Esophagus muscularis mucosa (tissue), 4 donors: ENCODE results near the gene CTDSPL. TPM values are rescaled to one million over a fixed set of nuclear protein-coding genes. Genes with fewer than 3 reads are reported as not detected.

Experiments
- DNase-seq: peaks from one replicate; pipeline ENCODE4 v3.0.0-alpha.2; 2017; ENCODE audit errors: extremely low spot score
- H3K27ac ChIP-seq, 4 donors: fragments of 200-600 bp; sonication (generic); replicated peaks in 1 of 4; 1 replicate in 3 of 4; 2 replicates in 1 of 4; pipeline ENCODE4 v1.5.1; 2016 to 2019; ENCODE audit warnings: mild to moderate bottlenecking in 1 of 4
- H3K27me3 ChIP-seq, 4 donors: fragments of 200-600 bp; sonication (generic); one replicate each; pipeline versions ENCODE4 v1.5.1 to v1.6.0; 2016 to 2019
- H3K36me3 ChIP-seq, 4 donors: fragments of 200-600 bp; sonication (generic); one replicate each; pipeline ENCODE4 v1.5.1; 2016 to 2019
- H3K4me1 ChIP-seq, 4 donors: fragments of 200-600 bp; sonication (generic); one replicate each; pipeline ENCODE4 v1.5.1; 2016 to 2019
- H3K4me3 ChIP-seq, 4 donors: fragments of 200-600 bp; sonication (generic); 1 replicate in 2 of 4; 2 replicates in 2 of 4; pipeline ENCODE4 v1.5.1; 2016 to 2019; ENCODE audit warnings: mild to moderate bottlenecking in 4 of 4, moderate library complexity in 1 of 4
- H3K9me3 ChIP-seq, 4 donors: fragments of 200-600 bp; sonication (generic); 1 replicate in 3 of 4; 2 replicates in 1 of 4; pipeline ENCODE4 v1.5.1; 2016 to 2019
- CTCF ChIP-seq, 3 experiments: fragments of 200-600 bp in 2 of 3; fragments of 450-650 bp in 1 of 3; sonication (generic) in 2 of 3; IDR thresholded peaks; one replicate each; pipeline ENCODE4 v1.5.1; 2017 to 2019; ENCODE audit warnings: antibody characterized with exemption in 3 of 3, mild to moderate bottlenecking in 2 of 3, moderate library complexity in 1 of 3
- EP300 ChIP-seq: sonication (generic); formaldehyde crosslinking; IDR thresholded peaks from one replicate; pipeline ENCODE4 v1.6.1; 2017; ENCODE audit warnings: antibody characterized with exemption
- POLR2A ChIP-seq: fragments of 450-650 bp; IDR thresholded peaks from one replicate; pipeline ENCODE4 v1.6.1; 2017; ENCODE audit warnings: antibody characterized with exemption, moderate library complexity, mild to moderate bottlenecking, low read depth
- POLR2AphosphoS5 ChIP-seq, 2 donors: sonication (generic); formaldehyde crosslinking; IDR thresholded peaks; one replicate each; pipeline ENCODE4 v1.6.1; 2017; ENCODE audit warnings: antibody characterized with exemption in 2 of 2
- WGBS: methylation state at CpG from one replicate; pipeline ENCODE4 v1.1.5; 2018; 5-methylcytosine and 5-hydroxymethylcytosine counted together
- intact Hi-C: fragments of 100-400 bp; cut with DNase I; formaldehyde crosslinking; loops from one replicate; pipeline ENCODE4 v1.15.1; 2023
- total RNA-seq, 4 donors: library from RNA; depleted of rRNA; stranded (reverse); fragments of >200 nt; gene quantifications; one replicate each; pipeline versions ENCODE4 v1.1.0 to v1.2.1, GENCODE V29; 2016

Gene CTDSPL
- total RNA-seq, 4 donors from 2014 or later: 39.9 to 60.6 (median 54.6) TPM

- Histone ChIP-seq H3K36me3 (peaks cover 0 to 60% (median 34%) of the 10 kb centered on the region in 4 donors), H3K4me3 (no peak overlapping the region), H3K27me3 (no peaks in the 10 kb centered on the region), H3K27ac (no peak overlapping the region), H3K9me3 (no peaks in the 10 kb centered on the region), H3K4me1 (no peaks in the 10 kb centered on the region)
- DNase-seq: no peak
- WGBS: 67% methylated on average over 1 of the region's 1 CpG
- intact Hi-C loops: no loop called here
- TF ChIP-seq POLR2AphosphoS5 (IDR thresholded peaks at IDR 0.05): no peak
- no peak for TF ChIP-seq EP300
- TF ChIP-seq CTCF (IDR thresholded peaks at IDR 0.05): no peak
Measured at GRCh38 chr3:37982331-37982730, 120.7 kb downstream of the CTDSPL start.

GRCh38 chr3:37984051-37984450 is 122.4 kb downstream of the CTDSPL start:
- TF ChIP-seq EP300 (no peak), POLR2AphosphoS5 (IDR thresholded peaks at IDR 0.05) (no peak)
- no peak overlapping the region for H3K27ac ChIP-seq
- intact Hi-C loops: no loop called here
- no peaks in the 10 kb centered on the region for H3K27me3 ChIP-seq
- H3K9me3 ChIP-seq: no peaks in the 10 kb centered on the region
- 69% methylated on average over 7 of the region's 7 CpGs for WGBS
- H3K4me1 ChIP-seq: no peaks in the 10 kb centered on the region
- DNase-seq: no peak
- H3K4me3 ChIP-seq: no peak overlapping the region
- peaks cover 0 to 48% (median 34%) of the 10 kb centered on the region in 4 donors for H3K36me3 ChIP-seq

- Histone ChIP-seq H3K27ac (no peak overlapping the region), H3K4me3 (no peak overlapping the region), H3K4me1 (no peaks in the 10 kb centered on the region), H3K27me3 (no peaks in the 10 kb centered on the region), H3K9me3 (no peaks in the 10 kb centered on the region), H3K36me3 (peaks cover 0 to 48% (median 34%) of the 10 kb centered on the region in 4 donors)
- intact Hi-C loops: no loop called here
- 87% methylated on average over 4 of the region's 7 CpGs for WGBS
- no peak for TF ChIP-seq EP300
- TF ChIP-seq POLR2AphosphoS5 (IDR thresholded peaks at IDR 0.05): no peak
- no peak for TF ChIP-seq CTCF (IDR thresholded peaks at IDR 0.05)
- no peak for TF ChIP-seq POLR2A
- no peak for DNase-seq
Measured at GRCh38 chr3:37984596-37984995, 122.9 kb downstream of the CTDSPL start.

GRCh38 chr3:37985637-37986320 is 124.1 kb downstream of the CTDSPL start:
- TF ChIP-seq EP300 (no peak), CTCF (IDR thresholded peaks at IDR 0.05) (no peak), POLR2A (no peak), POLR2AphosphoS5 (IDR thresholded peaks at IDR 0.05) (no peak)
- Histone ChIP-seq H3K9me3 (no peaks in the 10 kb centered on the region), H3K4me1 (no peaks in the 10 kb centered on the region), H3K27ac (no peak overlapping the region), H3K27me3 (no peaks in the 10 kb centered on the region), H3K4me3 (no peak overlapping the region), H3K36me3 (peaks cover 0 to 39% (median 27%) of the 10 kb centered on the region in 4 donors)
- DNase-seq: no peak
- intact Hi-C loops: no loop called here
- WGBS: 76% methylated on average over 8 of the region's 8 CpGs

GRCh38 chr3:37986479-37987314 is 125.0 kb downstream of the CTDSPL start:
- peaks cover 0 to 30% (median 20%) of the 10 kb centered on the region in 4 donors for H3K36me3 ChIP-seq
- H3K27me3 ChIP-seq: no peaks in the 10 kb centered on the region
- H3K4me3 ChIP-seq: no peak overlapping the region
- H3K27ac ChIP-seq: no peak overlapping the region
- H3K9me3 ChIP-seq: no peaks in the 10 kb centered on the region
- 96% methylated on average over 9 of the region's 12 CpGs for WGBS
- no peak for TF ChIP-seq EP300
- no peak for TF ChIP-seq CTCF (IDR thresholded peaks at IDR 0.05)
- TF ChIP-seq POLR2AphosphoS5 (IDR thresholded peaks at IDR 0.05): no peak
- TF ChIP-seq POLR2A: no peak
- intact Hi-C loops: no loop called here
- no peaks in the 10 kb centered on the region for H3K4me1 ChIP-seq
- no peak for DNase-seq
